Measurements from ENCODE around the gene SLC36A3.

DNA sequence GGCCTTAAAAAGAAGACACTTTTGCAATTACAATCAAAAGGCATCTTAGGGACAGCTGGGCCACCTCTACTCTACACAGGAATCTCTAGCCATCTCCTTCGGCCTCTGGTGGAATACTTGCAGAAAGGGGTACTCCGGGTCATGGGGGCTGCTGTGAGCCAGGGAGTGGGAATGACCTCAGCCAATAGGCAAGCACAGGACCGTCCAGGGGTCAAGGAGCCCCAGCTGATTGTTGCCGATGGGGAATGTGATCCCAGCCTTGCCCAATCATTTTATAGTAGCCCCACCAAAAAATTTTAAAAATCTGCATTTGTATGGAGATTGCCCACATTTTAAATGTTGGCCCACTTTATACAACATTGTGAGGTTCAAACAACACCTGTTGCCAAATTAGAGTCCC lies 16.9 kb upstream of the SLC36A3 start:
- TF ChIP-seq CTCF (IDR thresholded peaks at IDR 0.05 in 2 of 3, conservative IDR thresholded peaks at IDR 0.05 in 1 of 3; ENCODE audit: borderline replicate concordance in 1 of 3, insufficient read depth in 1 of 3, low read depth in 2 of 3, low read length in 2 of 3): no peak
- no peak for TF ChIP-seq SRF (IDR thresholded peaks at IDR 0.05; ENCODE audit: low read depth)
- TF ChIP-seq, protein P1, sequence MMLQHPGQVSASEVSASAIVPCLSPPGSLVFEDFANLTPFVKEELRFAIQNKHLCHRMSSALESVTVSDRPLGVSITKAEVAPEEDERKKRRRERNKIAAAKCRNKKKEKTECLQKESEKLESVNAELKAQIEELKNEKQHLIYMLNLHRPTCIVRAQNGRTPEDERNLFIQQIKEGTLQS (IDR thresholded peaks at IDR 0.05): no peak
- TF ChIP-seq EZH2 (IDR thresholded peaks at IDR 0.05): no peak
- TF ChIP-seq MAX (IDR thresholded peaks at IDR 0.05): no peak
